HEK293T (cell line): ENCODE data around the gene AKAP7.

Experiments
- CTBP1 ChIP-seq: fragments of 450-650 bp; IDR thresholded peaks from 2 replicates; pipeline ENCODE4 v1.6.1; 2016; ENCODE audit warnings: borderline replicate concordance
- FOXM1 ChIP-seq: fragments of 450-650 bp; IDR thresholded peaks from 2 replicates; pipeline ENCODE4 v1.6.1; 2017; ENCODE audit warnings: mild to moderate bottlenecking, borderline replicate concordance
- NFRKB ChIP-seq: fragments of 450-650 bp; IDR thresholded peaks from 2 replicates; pipeline ENCODE4 v1.6.1; 2016; ENCODE audit warnings: mild to moderate bottlenecking, moderate library complexity
- PKNOX1 ChIP-seq: fragments of 450-650 bp; IDR thresholded peaks from 2 replicates; pipeline ENCODE4 v1.6.1; 2016
- SP1 ChIP-seq: fragments of 450-650 bp; IDR thresholded peaks from 2 replicates; pipeline ENCODE4 v1.6.1; 2017
- SUZ12 ChIP-seq: fragments of 450-650 bp; IDR thresholded peaks from 2 replicates; pipeline ENCODE4 v1.6.1; 2016; ENCODE audit warnings: mild to moderate bottlenecking
- TARDBP ChIP-seq: fragments of 450-650 bp; IDR thresholded peaks from 2 replicates; pipeline ENCODE4 v1.6.1; 2016

DNA sequence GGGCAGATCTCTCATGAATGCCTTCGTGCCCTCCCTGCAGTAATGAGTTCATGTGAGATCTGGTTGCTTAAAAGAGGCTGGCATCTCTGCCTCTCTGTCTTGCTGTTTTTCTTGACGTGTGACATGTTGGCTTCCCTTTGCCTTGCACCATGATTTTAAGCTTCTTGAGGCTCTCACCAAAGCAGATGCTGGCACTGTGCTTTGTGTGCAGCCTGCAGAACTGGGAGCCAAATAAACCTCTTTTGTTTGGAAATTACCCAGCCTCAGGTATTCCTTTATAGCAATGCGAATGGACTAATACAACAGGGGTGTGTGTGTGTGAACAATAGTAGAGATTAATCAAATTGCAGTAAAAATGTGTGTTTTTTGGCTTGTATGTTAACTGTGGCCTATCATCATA lies 8.1 kb downstream of the AKAP7 start:
- TF ChIP-seq SP1 (no peak), SUZ12 (no peak), NFRKB (no peak), TARDBP (no peak), PKNOX1 (no peak), CTBP1 (no peak), FOXM1 (no peak)
